ENCODE measurements around the gene TREML4. TPM values are rescaled to one million over a fixed set of nuclear protein-coding genes. Genes with fewer than 3 reads are reported as not detected.

Gene TREML4
- total and polyA plus RNA-seq, 2 of the 8 experiments (the other 6 are each of a cell fraction or from before 2014, with no cell fraction given), result not detected

DNA sequence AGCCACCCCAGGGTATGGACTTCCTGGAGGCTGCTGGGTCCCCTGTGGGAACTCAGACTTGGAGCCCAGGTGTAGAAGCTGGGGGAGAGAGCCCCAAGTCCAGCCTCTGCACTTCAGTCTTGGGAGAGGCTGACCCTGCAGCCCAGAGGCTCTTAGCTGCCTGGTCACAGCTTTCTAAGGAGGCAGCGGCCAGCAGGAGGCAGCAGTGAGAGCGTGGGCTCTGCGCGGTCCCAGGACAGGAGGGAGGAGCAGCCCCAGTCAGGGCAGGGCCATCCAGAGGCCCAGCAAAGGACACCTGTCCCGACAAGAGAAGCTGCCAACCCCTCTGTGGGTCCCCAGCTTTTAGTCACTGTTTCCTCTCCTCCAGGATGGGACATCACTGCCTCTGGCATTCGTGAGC, 36.6 kb upstream of the TREML4 start:
- DNase-seq (ENCODE audit: low read depth in 1 of 2, low spot score in 2 of 2) (peak in 1 of 2 experiments; percentile 87), FAIRE-seq (no peak)
- ChIA-PET CTCF (ENCODE audit: partially characterized antibody) (interaction anchor here (0.7 to 6.2 kb wide), 38 partner anchors 10 to 411 kb away, joined by 3 to 51 read pairs (median 5); partner anchors contain the start of genes TREM1, TREM2, TREML2 and TREML4), POLR2A (ENCODE audit: partially characterized antibody) (interaction anchor here (1.2 kb wide), 1 partner anchor 38 kb away, joined by 3 read pairs; no protein-coding TSS in a partner anchor)
- H3K27ac ChIP-seq (ENCODE audit: low read depth, low read length), result no peak overlapping the region
- H4K8ac ChIP-seq (ENCODE audit: extremely low read depth, insufficient read depth, low read length), result 0 out of 2 replicates have a peak overlapping the region, but pooled peaks have one; percentile 7
- H3K4me2 ChIP-seq (ENCODE audit: insufficient read depth in 1 of 2, low read depth in 2 of 2, low read length in 2 of 2), result no peak overlapping the region
- H3K9ac ChIP-seq (replicated peaks in 1 of 4; ENCODE audit: extremely low read depth in 1 of 4, low read depth in 3 of 4, low read length in 3 of 4), result no peak overlapping the region
- no peak overlapping the region for H4K91ac ChIP-seq (replicated peaks; ENCODE audit: insufficient read length, low read length)
- no peak overlapping the region for H3K56ac ChIP-seq (replicated peaks; ENCODE audit: insufficient read length, low read depth, low read length)
- H3K4me3 ChIP-seq (ENCODE audit: extremely low read depth in 1 of 4, insufficient read depth in 2 of 4, low read depth in 3 of 4, low read length in 4 of 4), result no peak overlapping the region
- no peak overlapping the region for H2BK20ac ChIP-seq (ENCODE audit: low read length)
- no peak overlapping the region for H3K4ac ChIP-seq (replicated peaks; ENCODE audit: insufficient read length, low read depth, low read length)
- no peaks in the 10 kb centered on the region for H3K27me3 ChIP-seq (replicated peaks in 1 of 4; ENCODE audit: control insufficient read depth in 3 of 4, extremely low read depth in 1 of 4, insufficient read depth in 3 of 4, low read length in 3 of 4)
- H2AFZ ChIP-seq (ENCODE audit: low read length), result peak overlapping the region; percentile 93
- no peak overlapping the region for H2AK5ac ChIP-seq (ENCODE audit: low read depth, low read length)
- no peaks in the 10 kb centered on the region for H3K36me3 ChIP-seq (ENCODE audit: control insufficient read depth in 2 of 4, insufficient read depth in 4 of 4, low read length in 3 of 4)
- H3K23me2 ChIP-seq (ENCODE audit: low read depth, low read length), result no peaks in the 10 kb centered on the region
- no peak overlapping the region for H4K5ac ChIP-seq (ENCODE audit: insufficient read length, low read depth, low read length)
- no peak overlapping the region for H2BK12ac ChIP-seq (ENCODE audit: low read depth, low read length)
- no peaks in the 10 kb centered on the region for H4K20me1 ChIP-seq (replicated peaks in 1 of 2; ENCODE audit: control insufficient read depth in 1 of 2, insufficient read depth in 2 of 2, low read length in 2 of 2)
- no peak overlapping the region for H2BK5ac ChIP-seq (ENCODE audit: low read depth, low read length)
- 37% methylated on average over 4 of the region's 6 CpGs; no CpG with 5 or more reads in 1 of the 2 experiments for WGBS, 2 experiments (ENCODE audit: extremely low coverage in 1 of 2, insufficient coverage in 1 of 2, insufficient read length in 1 of 2, insufficient replicate concordance in 2 of 2, low coverage in 1 of 2, low lambda C conversion rate in 2 of 2, missing lambda C conversion rate in 1 of 2)
- H3K9me3 ChIP-seq (ENCODE audit: insufficient read depth in 2 of 2, low read depth in 1 of 2, low read length in 1 of 2), result peaks cover 5 to 16% of the 10 kb centered on the region in 2 experiments; a peak in 3 of 4 replicates
- no peaks in the 10 kb centered on the region for H3K79me1 ChIP-seq (ENCODE audit: low read depth, low read length)
- no peak overlapping the region for H2BK15ac ChIP-seq (ENCODE audit: low read length)
- no peak overlapping the region for H3K14ac ChIP-seq (ENCODE audit: insufficient read length)
- H3K4me1 ChIP-seq (replicated peaks in 1 of 4; ENCODE audit: control insufficient read depth in 3 of 4, insufficient read depth in 4 of 4, low read length in 3 of 4), result no peaks in the 10 kb centered on the region; a peak in 1 of 7 replicates
- no peak overlapping the region for H2BK120ac ChIP-seq (replicated peaks; ENCODE audit: low read depth, low read length)
- H3K18ac ChIP-seq (ENCODE audit: extremely low read depth, low read length), result 0 out of 2 replicates have a peak overlapping the region, but pooled peaks have one; percentile 62
- H3K79me2 ChIP-seq (ENCODE audit: control insufficient read depth in 1 of 2, insufficient read depth in 2 of 2, low read length in 2 of 2), result no peaks in the 10 kb centered on the region
- H3K23ac ChIP-seq (ENCODE audit: insufficient read length), result no peak overlapping the region
- TF ChIP-seq RAD21 (IDR thresholded peaks at IDR 0.05 in 1 of 2, conservative IDR thresholded peaks at IDR 0.05 in 1 of 2; ENCODE audit: low read depth in 2 of 2, low read length in 2 of 2) (peak; percentile 55 to 71), SIRT6 (IDR thresholded peaks at IDR 0.05; ENCODE audit: low read length) (no peak), BRCA1 (IDR thresholded peaks at IDR 0.05; ENCODE audit: low read depth, low read length) (no peak), GABPA (IDR thresholded peaks at IDR 0.05; ENCODE audit: borderline replicate concordance, insufficient read depth, low read length) (no peak), RNF2 (IDR thresholded peaks at IDR 0.05; ENCODE audit: borderline replicate concordance, low read depth, low read length, missing control alignments, poor library complexity, severe bottlenecking) (no peak), FOSL1 (IDR thresholded peaks at IDR 0.05; ENCODE audit: insufficient read depth, low read depth, low read length) (no peak), EP300 (IDR thresholded peaks at IDR 0.05; ENCODE audit: borderline replicate concordance in 1 of 2, low read depth in 2 of 2, low read length in 2 of 2) (no peak)
- TF ChIP-seq, protein P1, sequence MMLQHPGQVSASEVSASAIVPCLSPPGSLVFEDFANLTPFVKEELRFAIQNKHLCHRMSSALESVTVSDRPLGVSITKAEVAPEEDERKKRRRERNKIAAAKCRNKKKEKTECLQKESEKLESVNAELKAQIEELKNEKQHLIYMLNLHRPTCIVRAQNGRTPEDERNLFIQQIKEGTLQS (IDR thresholded peaks at IDR 0.05; ENCODE audit: insufficient read depth, low read depth, low read length), result no peak
- TF ChIP-seq, protein P2, sequence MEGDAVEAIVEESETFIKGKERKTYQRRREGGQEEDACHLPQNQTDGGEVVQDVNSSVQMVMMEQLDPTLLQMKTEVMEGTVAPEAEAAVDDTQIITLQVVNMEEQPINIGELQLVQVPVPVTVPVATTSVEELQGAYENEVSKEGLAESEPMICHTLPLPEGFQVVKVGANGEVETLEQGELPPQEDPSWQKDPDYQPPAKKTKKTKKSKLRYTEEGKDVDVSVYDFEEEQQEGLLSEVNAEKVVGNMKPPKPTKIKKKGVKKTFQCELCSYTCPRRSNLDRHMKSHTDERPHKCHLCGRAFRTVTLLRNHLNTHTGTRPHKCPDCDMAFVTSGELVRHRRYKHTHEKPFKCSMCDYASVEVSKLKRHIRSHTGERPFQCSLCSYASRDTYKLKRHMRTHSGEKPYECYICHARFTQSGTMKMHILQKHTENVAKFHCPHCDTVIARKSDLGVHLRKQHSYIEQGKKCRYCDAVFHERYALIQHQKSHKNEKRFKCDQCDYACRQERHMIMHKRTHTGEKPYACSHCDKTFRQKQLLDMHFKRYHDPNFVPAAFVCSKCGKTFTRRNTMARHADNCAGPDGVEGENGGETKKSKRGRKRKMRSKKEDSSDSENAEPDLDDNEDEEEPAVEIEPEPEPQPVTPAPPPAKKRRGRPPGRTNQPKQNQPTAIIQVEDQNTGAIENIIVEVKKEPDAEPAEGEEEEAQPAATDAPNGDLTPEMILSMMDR (IDR thresholded peaks at IDR 0.05; ENCODE audit: control extremely low read depth in 1 of 3, insufficient read depth in 1 of 3, low read depth in 1 of 3, low read length in 3 of 3), result peak; percentile 88 to 92 (median 88)
